Ovary (tissue), 9 donors: ENCODE measurements around the gene OSER1. TPM values are rescaled to one million over a fixed set of nuclear protein-coding genes. Genes with fewer than 3 reads are reported as not detected.

Source experiments
- DNase-seq, 5 donors: peaks; one replicate each; pipeline ENCODE4 v3.0.0-alpha.2; 2019 to 2020
- H3K27ac ChIP-seq, 2 donors: fragments of 200-600 bp; one replicate each; pipeline versions ENCODE4 v1.5.1 to v1.8.0; 2019 to 2022
- H3K27me3 ChIP-seq: fragments of 200-600 bp; one replicate; pipeline ENCODE4 v1.8.0; 2022
- H3K36me3 ChIP-seq: fragments of 200-600 bp; sonication (generic); one replicate; pipeline ENCODE4 v1.5.1; 2019
- H3K4me1 ChIP-seq: one replicate; pipeline ENCODE4 v1.8.1; 2013; ENCODE audit warnings: mild to moderate bottlenecking, moderate library complexity; ENCODE audit not compliant: insufficient read depth
- H3K4me3 ChIP-seq: fragments of 200-600 bp; sonication (generic); one replicate; pipeline ENCODE4 v1.5.1; 2017
- H3K9me3 ChIP-seq, 2 donors: fragments of 200-600 bp in 1 of 2; sonication (generic) in 1 of 2; one replicate each; pipeline versions ENCODE4 v1.5.1 to v1.8.1; 2013 to 2019; ENCODE audit warnings: mild to moderate bottlenecking in 1 of 2, moderate library complexity in 1 of 2
- EP300 ChIP-seq: sonication (generic); formaldehyde crosslinking; IDR thresholded peaks from one replicate; pipeline ENCODE4 v1.6.1; 2017; ENCODE audit warnings: antibody characterized with exemption
- POLR2A ChIP-seq: fragments of 450-650 bp; IDR thresholded peaks from one replicate; pipeline ENCODE4 v1.6.1; 2017; ENCODE audit warnings: antibody characterized with exemption, mild to moderate bottlenecking, moderate library complexity
- WGBS, 3 donors: extraction: QIAGEN DNeasy Blood & Tissue Kit in 1 of 3; methylation state at CpG; one replicate each; pipeline versions ENCODE4 v1.1.5 to v1.1.7; 2013 to 2017; 5-methylcytosine and 5-hydroxymethylcytosine counted together
- intact Hi-C, 4 donors: fragments of 100-400 bp; cut with DNase I; formaldehyde crosslinking; loops; one replicate each; pipeline versions ENCODE4 v1.11.0 to v1.15.1; 2022 to 2023
- polyA plus RNA-seq, 2 donors: library from polyadenylated mRNA; stranded (reverse); fragments of 200-250 nt in 1 of 2; fragments of 350-450 nt in 1 of 2; fragmentation: Illumina TruSeq in 1 of 2; extraction: RNeasy Lipid Tissue Mini Kit (QIAGEN cat#74804) in 1 of 2; gene quantifications; one replicate each; pipeline ENCODE4 v1.2.3, GENCODE V29; 2013 to 2014
- total RNA-seq, 7 donors: library from RNA; depleted of rRNA in 2 of 7; stranded (reverse); fragments of >200 nt in 2 of 7; fragmentation: NEBNext Ultra II Directional in 3 of 7; extraction: Animal tissue kit (Norgen Biotek cat#: 25700) in 3 of 7; gene quantifications; one replicate each; pipeline versions ENCODE4 v1.1.0 to v1.2.4, GENCODE V29; 2016 to 2023
- TF ChIP-seq, protein P1 (sequence below), 3 donors: fragments of 450-650 bp in 2 of 3; fragments of 200-600 bp in 1 of 3; IDR thresholded peaks; one replicate each; pipeline versions ENCODE4 v1.5.1 to v1.8.0; 2016 to 2022; ENCODE audit warnings: antibody characterized with exemption in 3 of 3, mild to moderate bottlenecking in 1 of 3
- donor health status: DM: no; HTN: no; CAD: no; lungs with moderate emphysema.
- donor health status: DM: no; HTN: no; CAD: no.
- donor health status: Bipolar disorder and iron deficiency.
- donor health status: DM: yes; HTN: yes; CAD: no.
- donor health status: DM: no; HTN: no; CAD: no.
- donor health status: DM: yes; HTN: yes; CAD: no.

OSER1 gene
- total and polyA plus RNA-seq, 9 donors, result 27.7 to 55.3 (median 39.5) TPM

DNA sequence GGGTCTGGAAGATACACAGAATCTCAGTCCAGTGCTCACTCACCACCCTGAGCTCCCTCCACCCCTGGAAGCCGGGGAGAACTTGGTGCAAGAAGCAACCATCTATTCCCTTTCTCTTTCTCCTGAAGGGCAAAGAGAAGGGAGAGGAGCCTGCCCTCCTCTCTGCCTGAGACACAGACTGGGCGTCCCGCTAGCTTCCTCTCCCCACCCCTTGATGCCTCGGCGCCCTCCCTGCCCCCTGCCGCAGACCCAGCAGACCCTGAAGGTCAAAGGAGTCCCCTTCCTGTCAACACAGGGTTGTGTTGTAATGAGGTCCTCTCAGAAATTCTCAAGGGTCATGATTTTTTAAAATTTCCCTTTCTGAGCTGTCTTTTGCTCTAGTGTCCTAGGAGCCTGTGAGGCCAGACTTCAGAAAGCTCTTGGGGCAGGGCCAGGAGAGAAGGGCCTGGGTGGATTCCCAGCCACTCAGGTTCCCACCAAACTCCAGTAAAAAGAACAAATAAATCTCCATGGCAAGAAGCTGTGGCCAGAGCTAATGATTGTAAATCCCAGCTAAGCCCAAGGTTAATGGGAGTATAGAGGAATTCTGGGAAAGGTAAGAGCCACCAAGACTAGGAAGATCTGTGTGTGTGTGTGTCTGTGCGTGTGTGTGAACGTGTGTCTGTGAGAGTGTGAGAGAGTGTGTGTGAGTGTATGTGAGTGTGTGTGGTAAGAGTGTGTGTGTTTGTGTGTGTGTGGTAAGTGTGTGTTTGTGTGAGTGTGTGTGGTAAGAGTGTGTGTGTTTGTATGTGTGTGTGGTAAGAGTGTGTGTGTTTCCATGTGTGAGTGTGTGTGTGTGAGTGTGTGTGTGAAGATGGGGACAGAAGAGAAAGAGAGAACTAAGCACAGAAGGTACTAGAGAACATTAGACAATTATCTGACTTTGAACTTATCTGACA lies 22.5 kb downstream of the OSER1 start:
- H3K9me3 ChIP-seq, result no peaks in the 10 kb centered on the region
- H3K4me1 ChIP-seq, result peaks cover 2% of the 10 kb centered on the region
- DNase-seq, result no peak
- H3K27me3 ChIP-seq, result no peaks in the 10 kb centered on the region
- intact Hi-C loops, result loop anchor here (2.0 to 10.0 kb wide), 5 partner anchors 36 to 73 kb away; no protein-coding TSS in a partner anchor
- peak overlapping the region in 1 of 2 donors; percentile 14 for H3K27ac ChIP-seq
- H3K4me3 ChIP-seq, result peak overlapping the region; percentile 44
- TF ChIP-seq POLR2A, result no peak
- TF ChIP-seq, protein P1, sequence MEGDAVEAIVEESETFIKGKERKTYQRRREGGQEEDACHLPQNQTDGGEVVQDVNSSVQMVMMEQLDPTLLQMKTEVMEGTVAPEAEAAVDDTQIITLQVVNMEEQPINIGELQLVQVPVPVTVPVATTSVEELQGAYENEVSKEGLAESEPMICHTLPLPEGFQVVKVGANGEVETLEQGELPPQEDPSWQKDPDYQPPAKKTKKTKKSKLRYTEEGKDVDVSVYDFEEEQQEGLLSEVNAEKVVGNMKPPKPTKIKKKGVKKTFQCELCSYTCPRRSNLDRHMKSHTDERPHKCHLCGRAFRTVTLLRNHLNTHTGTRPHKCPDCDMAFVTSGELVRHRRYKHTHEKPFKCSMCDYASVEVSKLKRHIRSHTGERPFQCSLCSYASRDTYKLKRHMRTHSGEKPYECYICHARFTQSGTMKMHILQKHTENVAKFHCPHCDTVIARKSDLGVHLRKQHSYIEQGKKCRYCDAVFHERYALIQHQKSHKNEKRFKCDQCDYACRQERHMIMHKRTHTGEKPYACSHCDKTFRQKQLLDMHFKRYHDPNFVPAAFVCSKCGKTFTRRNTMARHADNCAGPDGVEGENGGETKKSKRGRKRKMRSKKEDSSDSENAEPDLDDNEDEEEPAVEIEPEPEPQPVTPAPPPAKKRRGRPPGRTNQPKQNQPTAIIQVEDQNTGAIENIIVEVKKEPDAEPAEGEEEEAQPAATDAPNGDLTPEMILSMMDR (IDR thresholded peaks at IDR 0.05), result no peak
- TF ChIP-seq EP300, result no peak
- no peaks in the 10 kb centered on the region for H3K36me3 ChIP-seq
- WGBS, 3 donors, result 33 to 47% (median 43%) methylated on average over 8 of the region's 8 CpGs

DNA sequence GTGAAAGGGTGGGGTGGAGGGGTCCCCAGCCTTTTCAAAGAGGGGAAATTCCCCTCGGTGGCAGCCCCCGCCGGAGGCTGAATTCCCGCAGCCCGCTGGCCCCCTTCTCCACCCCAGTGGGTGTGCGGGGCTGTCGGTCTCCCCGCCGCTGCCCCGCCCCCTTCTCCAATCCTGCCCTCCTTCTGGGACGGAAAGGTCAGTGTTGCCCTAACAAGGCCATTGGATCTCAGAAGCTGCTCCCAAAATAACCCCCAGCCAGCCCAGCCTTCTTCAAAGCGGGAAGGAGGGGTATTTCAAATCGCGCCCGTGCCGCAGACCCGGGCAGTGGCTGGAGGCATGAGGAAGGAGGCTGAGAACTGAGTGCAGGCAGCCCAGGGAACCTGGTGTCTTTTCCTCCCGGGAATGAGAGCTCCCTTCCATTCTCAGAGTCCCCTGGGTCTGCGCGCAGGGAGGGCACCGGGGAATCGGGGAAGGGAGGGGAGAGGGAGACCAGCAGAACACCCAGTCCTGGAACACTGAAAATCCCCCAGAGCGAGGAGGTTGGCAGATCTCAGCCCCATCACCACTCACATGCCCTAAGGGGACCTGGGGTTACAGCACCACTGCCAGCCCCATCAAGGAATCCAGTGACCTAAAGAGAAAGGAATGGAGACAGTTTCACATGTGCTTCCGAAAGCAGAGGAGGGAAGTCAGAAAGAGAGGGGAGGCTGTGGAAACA lies 23.4 kb downstream of the OSER1 start, which contains the start of gene JPH2:
Gene JPH2 (minus strand): TSS at position 135 of the 718 bp plus-strand sequence. CDS start 483 bp downstream, outside the sequence.
- Histone ChIP-seq H3K27ac (peak within 1 kb of the TSS in 1 of 2 donors; percentile 14), H3K9me3 (no peaks in the 10 kb centered on the region), H3K27me3 (no peaks in the 10 kb centered on the region), H3K4me1 (peaks cover 2% of the 10 kb centered on the region), H3K4me3 (peak within 1 kb of the TSS; percentile 44), H3K36me3 (no peaks in the 10 kb centered on the region)
- WGBS, 3 donors, result 0 to 2% (median 1%) methylated on average over 24 of the region's 24 CpGs
- DNase-seq, result peak; percentile 27 to 57 (median 46)
- intact Hi-C loops, result loop anchor here (5.0 to 10.0 kb wide), 4 partner anchors 35 to 72 kb away; no protein-coding TSS in a partner anchor
- TF ChIP-seq, protein P1 (IDR thresholded peaks at IDR 0.05), result no peak
- TF ChIP-seq EP300 (no peak), POLR2A (no peak)

DNA sequence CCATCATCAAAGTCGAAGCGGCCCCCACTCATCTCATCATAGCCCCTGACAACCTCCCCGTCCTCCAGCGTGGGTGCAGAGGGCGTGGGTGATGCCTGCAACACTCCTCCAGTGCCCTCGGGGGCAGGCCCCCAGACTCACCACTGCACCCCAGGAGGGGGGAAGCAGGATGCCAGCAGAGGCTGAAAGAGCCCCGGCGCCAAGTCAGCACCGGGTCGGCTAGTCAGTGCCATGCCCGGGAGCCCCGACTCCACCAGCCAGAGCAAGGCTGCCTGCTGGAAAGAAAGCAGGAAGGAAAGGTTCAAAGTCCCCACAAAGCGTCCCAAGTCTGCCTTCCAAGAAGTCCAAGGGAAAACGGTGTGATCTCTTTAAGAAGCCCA lies 23.9 kb downstream of the OSER1 start:
- WGBS, 3 donors, result 8 to 12% (median 8%) methylated on average over 13 to 14 of the region's 14 CpGs
- DNase-seq, result no peak
- Histone ChIP-seq H3K27me3 (no peaks in the 10 kb centered on the region), H3K27ac (no peak overlapping the region), H3K4me3 (peak overlapping the region; percentile 44), H3K4me1 (peaks cover 2% of the 10 kb centered on the region), H3K36me3 (no peaks in the 10 kb centered on the region), H3K9me3 (no peaks in the 10 kb centered on the region)
- TF ChIP-seq EP300, result no peak
- TF ChIP-seq, protein P1 (IDR thresholded peaks at IDR 0.05), result no peak
- TF ChIP-seq POLR2A, result no peak
- intact Hi-C loops, result loop anchor here (5.0 to 10.0 kb wide), 4 partner anchors 34 to 72 kb away; no protein-coding TSS in a partner anchor

DNA sequence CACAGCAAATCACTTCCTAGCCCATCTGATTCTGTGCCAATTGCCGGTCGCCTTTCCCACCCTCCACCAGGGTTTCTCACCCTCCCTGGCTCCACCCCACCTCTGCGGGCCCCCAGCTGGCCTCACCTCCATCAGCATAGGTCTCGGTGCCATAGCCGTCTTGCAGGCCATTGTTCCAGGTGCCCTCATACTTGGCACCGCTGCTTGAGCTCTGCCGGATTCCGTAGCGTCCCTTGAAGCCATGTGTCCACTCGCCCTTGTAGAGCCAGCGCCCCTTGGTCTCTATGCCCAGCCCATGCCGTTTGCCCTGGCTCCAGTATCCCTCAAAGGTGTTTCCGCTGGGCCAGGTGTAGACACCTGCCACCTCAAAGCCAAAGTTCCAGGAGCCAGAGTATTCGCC lies 24.4 kb downstream of the OSER1 start:
- intact Hi-C loops, result loop anchor here (5.0 to 10.0 kb wide), 4 partner anchors 34 to 71 kb away; no protein-coding TSS in a partner anchor
- WGBS, 3 donors, result 81 to 84% (median 84%) methylated on average over 14 of the region's 14 CpGs
- Histone ChIP-seq H3K36me3 (no peaks in the 10 kb centered on the region), H3K27ac (no peak overlapping the region), H3K4me3 (peak overlapping the region; percentile 44), H3K27me3 (no peaks in the 10 kb centered on the region), H3K9me3 (no peaks in the 10 kb centered on the region), H3K4me1 (peaks cover 2% of the 10 kb centered on the region)
- no peak for DNase-seq
- TF ChIP-seq, protein P1 (IDR thresholded peaks at IDR 0.05), result no peak
- no peak for TF ChIP-seq EP300
- no peak for TF ChIP-seq POLR2A
